Activated B cell treated with CpG ODN at 0.5 μM for 24 hours (primary cell): ENCODE results near the gene ZMYM1. TPM values are rescaled to one million over a fixed set of nuclear protein-coding genes. Genes with fewer than 3 reads are reported as not detected.

Source experiments
- ATAC-seq: fragments of 200-7000 bp; cut with Tn5 transposase; one replicate; pipeline ENCODE4 v1.10.0; 2021; ENCODE audit warnings: low read depth, mild to moderate bottlenecking, moderate library complexity
- CTCF ChIA-PET: fragments of 350-600 bp; sonication (Branson Sonifier 250); formaldehyde crosslinking; loops from one replicate; lab custom pipeline; 2021; ENCODE audit warnings: antibody characterized with exemption; lab: Charles Lee
- POLR2A ChIA-PET: fragments of 350-600 bp; sonication (Branson Sonifier 250); formaldehyde crosslinking; loops from one replicate; lab custom pipeline; 2021; ENCODE audit warnings: antibody characterized with exemption; lab: Charles Lee
- DNase-seq: peaks from one replicate; pipeline ENCODE4 v3.0.0; 2022
- H3K27ac Mint-ChIP-seq: one replicate; pipeline ENCODE4 v1.8.0; 2020; ENCODE audit warnings: mixed read lengths
- H3K27me3 Mint-ChIP-seq: one replicate; pipeline ENCODE4 v1.8.0; 2021; ENCODE audit warnings: mixed read lengths
- H3K36me3 Mint-ChIP-seq: one replicate; pipeline ENCODE4 v1.8.0; 2021; ENCODE audit warnings: low read depth, mixed read lengths
- H3K4me1 Mint-ChIP-seq: one replicate; pipeline ENCODE4 v1.8.0; 2021; ENCODE audit warnings: mixed read lengths
- H3K4me3 Mint-ChIP-seq: one replicate; pipeline ENCODE4 v1.8.0; 2020; ENCODE audit warnings: mild to moderate bottlenecking, mixed read lengths
- H3K9me3 Mint-ChIP-seq: one replicate; pipeline ENCODE4 v1.8.0; 2020; ENCODE audit warnings: mixed read lengths
- CTCF ChIP-seq: fragments of 200-600 bp; IDR thresholded peaks from one replicate; pipeline ENCODE4 v1.8.0; 2022; ENCODE audit warnings: antibody characterized with exemption, mild to moderate bottlenecking
- intact Hi-C: fragments of 100-400 bp; cut with micrococcal nuclease; formaldehyde crosslinking; loops from one replicate; pipeline ENCODE4 v1.15.1; 2024
- total RNA-seq: library from RNA; stranded (reverse); gene quantifications from 2 replicates; pipeline ENCODE4 v1.2.3, GENCODE V29; 2022

The ZMYM1 gene
- total RNA-seq, 1 donor from 2014 or later, result 7.4 TPM

GRCh38 chr1:35043498-35043897, 35.7 kb upstream of the ZMYM1 start:
- intact Hi-C loops, result no loop called here
- POLR2A ChIA-PET, result no interaction called here

GRCh38 chr1:35044431-35044830, 34.8 kb upstream of the ZMYM1 start:
- CTCF ChIA-PET, result no interaction called here

More at GRCh38 chr1:35043498-35043897, 35.7 kb upstream of the ZMYM1 start:
- TF ChIP-seq CTCF, result no peak
- CTCF ChIA-PET, result no interaction called here
- no peaks in the 10 kb centered on the region for H3K9me3 Mint-ChIP-seq
- no peak overlapping the region for H3K27ac Mint-ChIP-seq
- peaks cover 12% of the 10 kb centered on the region for H3K27me3 Mint-ChIP-seq
- ATAC-seq, result no peak
- peaks cover 7% of the 10 kb centered on the region for H3K4me1 Mint-ChIP-seq
- DNase-seq, result no peak
- no peak overlapping the region for H3K4me3 Mint-ChIP-seq
- H3K36me3 Mint-ChIP-seq, result no peaks in the 10 kb centered on the region

GRCh38 chr1:35046730-35047129, 32.5 kb upstream of the ZMYM1 start:
- intact Hi-C loops, result no loop called here
- ATAC-seq, result no peak
- peaks cover 12% of the 10 kb centered on the region for H3K27me3 Mint-ChIP-seq
- peaks cover 10% of the 10 kb centered on the region for H3K4me1 Mint-ChIP-seq
- ChIA-PET CTCF (no interaction called here), POLR2A (no interaction called here)
- no peaks in the 10 kb centered on the region for H3K36me3 Mint-ChIP-seq
- no peak for TF ChIP-seq CTCF
- DNase-seq, result no peak
- no peaks in the 10 kb centered on the region for H3K9me3 Mint-ChIP-seq
- no peak overlapping the region for H3K27ac Mint-ChIP-seq
- no peak overlapping the region for H3K4me3 Mint-ChIP-seq

More at GRCh38 chr1:35044431-35044830, 34.8 kb upstream of the ZMYM1 start:
- TF ChIP-seq CTCF, result no peak
- Mint-ChIP-seq H3K9me3 (no peaks in the 10 kb centered on the region), H3K27me3 (peaks cover 10% of the 10 kb centered on the region), H3K27ac (no peak overlapping the region), H3K36me3 (no peaks in the 10 kb centered on the region), H3K4me3 (no peak overlapping the region), H3K4me1 (peaks cover 10% of the 10 kb centered on the region)
- POLR2A ChIA-PET, result interaction anchor here (1.0 kb wide), 1 partner anchor 12 kb away, joined by 4 read pairs; the partner anchor contains the start of gene ZMYM6
- DNase-seq, result no peak
- ATAC-seq, result no peak
- intact Hi-C loops, result no loop called here

GRCh38 chr1:35047188-35047858, 31.9 kb upstream of the ZMYM1 start:
- ChIA-PET POLR2A (interaction anchor here (0.9 kb wide), 1 partner anchor 32 kb away, joined by 3 read pairs; the partner anchor contains the start of gene ZMYM1), CTCF (no interaction called here)
- H3K36me3 Mint-ChIP-seq, result no peaks in the 10 kb centered on the region
- peak; percentile 40 for ATAC-seq
- intact Hi-C loops, result no loop called here
- H3K4me1 Mint-ChIP-seq, result peaks cover 10% of the 10 kb centered on the region
- H3K27ac Mint-ChIP-seq, result no peak overlapping the region
- TF ChIP-seq CTCF, result no peak
- peaks cover 9% of the 10 kb centered on the region for H3K27me3 Mint-ChIP-seq
- no peak overlapping the region for H3K4me3 Mint-ChIP-seq
- DNase-seq, result no peak
- H3K9me3 Mint-ChIP-seq, result no peaks in the 10 kb centered on the region

GRCh38 chr1:35049116-35049515, 30.1 kb upstream of the ZMYM1 start:
- Mint-ChIP-seq H3K27ac (no peak overlapping the region), H3K36me3 (no peaks in the 10 kb centered on the region), H3K4me1 (peaks cover 10% of the 10 kb centered on the region), H3K27me3 (peaks cover 9% of the 10 kb centered on the region), H3K9me3 (no peaks in the 10 kb centered on the region), H3K4me3 (no peak overlapping the region)
- ATAC-seq (no peak), DNase-seq (no peak)
- ChIA-PET POLR2A (interaction anchor here (0.5 to 0.6 kb wide), 2 partner anchors 17 to 529 kb away, joined by 3 to 4 read pairs; partner anchors contain the start of gene ZMYM6), CTCF (no interaction called here)
- intact Hi-C loops, result no loop called here
- no peak for TF ChIP-seq CTCF
